Prostate gland (tissue), 2 donors: ENCODE measurements around the gene PPP4C. TPM values are rescaled to one million over a fixed set of nuclear protein-coding genes. Genes with fewer than 3 reads are reported as not detected.

ENCODE experiments used
- DNase-seq: peaks from one replicate; pipeline ENCODE4 v3.0.0-alpha.2; 2019; ENCODE audit warnings: low spot score
- H3K27ac ChIP-seq, 2 donors: fragments of 200-600 bp; sonication (generic); 2 replicates each; pipeline ENCODE4 v1.5.1; 2017 to 2019
- H3K27me3 ChIP-seq: fragments of 200-600 bp; sonication (generic); replicated peaks from 2 replicates; pipeline ENCODE4 v1.5.1; 2019; ENCODE audit not compliant: insufficient read depth
- H3K36me3 ChIP-seq, 2 donors: fragments of 200-600 bp; sonication (generic); 1 replicate in 1 of 2; 2 replicates in 1 of 2; pipeline versions ENCODE4 v1.5.1 to v1.8.1; 2017 to 2019
- H3K4me1 ChIP-seq: fragments of 200-600 bp; sonication (generic); replicated peaks from 2 replicates; pipeline ENCODE4 v1.5.1; 2019
- H3K4me3 ChIP-seq, 2 donors: fragments of 200-600 bp; sonication (generic); 2 replicates each; pipeline ENCODE4 v1.5.1; 2017 to 2019
- H3K9me3 ChIP-seq: fragments of 200-600 bp; sonication (generic); 2 replicates; pipeline ENCODE4 v1.5.1; 2017
- CTCF ChIP-seq, 4 experiments: fragments of 200-600 bp in 2 of 4; fragments of 450-650 bp in 2 of 4; sonication (generic) in 2 of 4; IDR thresholded peaks; 1 replicate in 3 of 4; 2 replicates in 1 of 4; pipeline ENCODE4 v1.5.1; 2016 to 2019; ENCODE audit warnings: antibody characterized with exemption in 4 of 4, mild to moderate bottlenecking in 2 of 4, moderate library complexity in 2 of 4
- POLR2A ChIP-seq: fragments of 450-650 bp; IDR thresholded peaks from one replicate; pipeline ENCODE4 v1.6.1; 2016; ENCODE audit warnings: antibody characterized with exemption, mild to moderate bottlenecking
- POLR2AphosphoS5 ChIP-seq: sonication (generic); formaldehyde crosslinking; IDR thresholded peaks from one replicate; pipeline ENCODE4 v1.6.1; 2017; ENCODE audit warnings: antibody characterized with exemption
- WGBS: methylation state at CpG from one replicate; pipeline ENCODE4 v1.1.5; 2018; 5-methylcytosine and 5-hydroxymethylcytosine counted together
- intact Hi-C: fragments of 100-400 bp; cut with DNase I; formaldehyde crosslinking; loops from one replicate; pipeline ENCODE4 v1.14.2; 2022
- total RNA-seq, 2 donors: library from RNA; depleted of rRNA; stranded (reverse); fragments of >200 nt; gene quantifications; one replicate each; pipeline ENCODE4 v1.1.0, GENCODE V29; 2016

Gene PPP4C
- total RNA-seq, 2 donors from 2014 or later = 67.8 to 85.4 TPM

- Histone ChIP-seq H3K27ac (no peak overlapping the region), H3K4me3 (no peak overlapping the region), H3K36me3 (peaks cover 0 to 34% of the 10 kb centered on the region in 2 donors), H3K9me3 (no peaks in the 10 kb centered on the region), H3K4me1 (peaks cover 7% of the 10 kb centered on the region), H3K27me3 (no peaks in the 10 kb centered on the region)
- DNase-seq = no peak
- TF ChIP-seq POLR2A = no peak
- no peak for TF ChIP-seq CTCF (IDR thresholded peaks at IDR 0.05)
- TF ChIP-seq POLR2AphosphoS5 = no peak
- intact Hi-C loops = no loop called here
- 76% methylated on average over 23 of the region's 27 CpGs for WGBS
Observed at GRCh38 chr16:30086291-30087140, 10.7 kb downstream of the PPP4C start.

GRCh38 chr16:30087181-30087898 lies 11.5 kb downstream of the PPP4C start:
- H3K27me3 ChIP-seq = no peaks in the 10 kb centered on the region
- no peak for DNase-seq
- TF ChIP-seq CTCF (IDR thresholded peaks at IDR 0.05) = no peak
- TF ChIP-seq POLR2AphosphoS5 = no peak
- no peak for TF ChIP-seq POLR2A
- H3K9me3 ChIP-seq = no peaks in the 10 kb centered on the region
- peaks cover 0 to 26% of the 10 kb centered on the region in 2 donors for H3K36me3 ChIP-seq
- H3K27ac ChIP-seq = no peak overlapping the region
- H3K4me3 ChIP-seq = no peak overlapping the region
- WGBS = 89% methylated on average over 11 of the region's 11 CpGs
- peaks cover 11% of the 10 kb centered on the region for H3K4me1 ChIP-seq
- intact Hi-C loops = no loop called here

GRCh38 chr16:30088237-30088831 lies 12.5 kb downstream of the PPP4C start:
- Histone ChIP-seq H3K36me3 (peaks cover 0 to 16% of the 10 kb centered on the region in 2 donors), H3K27ac (no peak overlapping the region), H3K4me1 (peaks cover 17% of the 10 kb centered on the region), H3K9me3 (no peaks in the 10 kb centered on the region), H3K27me3 (no peaks in the 10 kb centered on the region), H3K4me3 (no peak overlapping the region)
- 74% methylated on average over 10 of the region's 10 CpGs for WGBS
- intact Hi-C loops = no loop called here
- no peak for DNase-seq
- no peak for TF ChIP-seq CTCF (IDR thresholded peaks at IDR 0.05)

- intact Hi-C loops = no loop called here
- H3K27ac ChIP-seq = no peak overlapping the region
- H3K36me3 ChIP-seq = peaks cover 0 to 9% of the 10 kb centered on the region in 2 donors
- 74% methylated on average over 22 of the region's 22 CpGs for WGBS
- TF ChIP-seq CTCF (IDR thresholded peaks at IDR 0.05) (no peak), POLR2AphosphoS5 (no peak), POLR2A (no peak)
- no peaks in the 10 kb centered on the region for H3K27me3 ChIP-seq
- H3K9me3 ChIP-seq = no peaks in the 10 kb centered on the region
- peaks cover 17% of the 10 kb centered on the region for H3K4me1 ChIP-seq
- DNase-seq = no peak
- H3K4me3 ChIP-seq = no peak overlapping the region
Observed at GRCh38 chr16:30088832-30089624, 13.2 kb downstream of the PPP4C start.
